ENCODE results near the gene RPUSD4. TPM values are rescaled to one million over a fixed set of nuclear protein-coding genes. Genes with fewer than 3 reads are reported as not detected.

Gene RPUSD4
- total RNA-seq, 4 donors from 2014 or later = 17.5 to 24.1 (median 20.7) TPM

- no peak for DNase-seq (ENCODE audit: low spot score in 2 of 2)
- intact Hi-C loops (cut with DNase I; ENCODE audit: low total_unique reads) = no loop called here
- H3K4me3 ChIP-seq (ENCODE audit: low read depth, poor library complexity, severe bottlenecking) = no peak overlapping the region
- TF ChIP-seq POLR2A (IDR thresholded peaks at IDR 0.05) (no peak), CTCF (IDR thresholded peaks at IDR 0.05) (no peak)
- 81 to 83% methylated on average over 6 to 7 of the region's 7 CpGs for WGBS, 2 donors
Measured at GRCh38 chr11:126157326-126158030, 54.0 kb downstream of the RPUSD4 start.

- TF ChIP-seq POLR2A (IDR thresholded peaks at IDR 0.05) = no peak
- TF ChIP-seq CTCF (IDR thresholded peaks at IDR 0.05) = no peak
- 88 to 90% methylated on average over 8 of the region's 8 CpGs for WGBS, 2 donors
- DNase-seq (ENCODE audit: low spot score in 2 of 2) = no peak
Measured at GRCh38 chr11:126156814-126157213, 54.6 kb downstream of the RPUSD4 start.

GRCh38 chr11:126155402-126156187, 55.9 kb downstream of the RPUSD4 start:
- no peak overlapping the region for H3K4me3 ChIP-seq (ENCODE audit: low read depth, poor library complexity, severe bottlenecking)
- TF ChIP-seq POLR2A (IDR thresholded peaks at IDR 0.05) = no peak
- TF ChIP-seq CTCF (IDR thresholded peaks at IDR 0.05) = no peak
- no peak for DNase-seq (ENCODE audit: low spot score in 2 of 2)
- WGBS, 2 donors = 90 to 93% methylated on average over 28 of the region's 28 CpGs
- intact Hi-C loops (cut with DNase I; ENCODE audit: low total_unique reads) = no loop called here

More at GRCh38 chr11:126156814-126157213, 54.6 kb downstream of the RPUSD4 start:
- intact Hi-C loops (cut with DNase I; ENCODE audit: low total_unique reads) = no loop called here
- H3K4me3 ChIP-seq (ENCODE audit: low read depth, poor library complexity, severe bottlenecking) = no peak overlapping the region

GRCh38 chr11:126154691-126155090, 56.8 kb downstream of the RPUSD4 start:
- 88 to 90% methylated on average over 7 of the region's 7 CpGs for WGBS, 2 donors
- DNase-seq (ENCODE audit: low spot score in 2 of 2) = no peak
- intact Hi-C loops (cut with DNase I; ENCODE audit: low total_unique reads) = no loop called here
- no peak overlapping the region for H3K4me3 ChIP-seq (ENCODE audit: low read depth, poor library complexity, severe bottlenecking)
- no peak for TF ChIP-seq CTCF (IDR thresholded peaks at IDR 0.05)
- TF ChIP-seq POLR2A (IDR thresholded peaks at IDR 0.05) = no peak

- intact Hi-C loops (cut with DNase I; ENCODE audit: low total_unique reads) = no loop called here
- TF ChIP-seq POLR2A (IDR thresholded peaks at IDR 0.05) = no peak
- TF ChIP-seq CTCF (IDR thresholded peaks at IDR 0.05) = no peak
- no peak overlapping the region for H3K4me3 ChIP-seq (ENCODE audit: low read depth, poor library complexity, severe bottlenecking)
- WGBS, 2 donors = 56 to 72% methylated on average over 6 of the region's 6 CpGs
- no peak for DNase-seq (ENCODE audit: low spot score in 2 of 2)
Measured at GRCh38 chr11:126153972-126154371, 57.5 kb downstream of the RPUSD4 start.

Data from lower leg skin (tissue), 4 donors.